CD4-positive, CD25-positive, alpha-beta regulatory T cell (primary cell): ENCODE results near the gene FAM222A. TPM values are rescaled to one million over a fixed set of nuclear protein-coding genes. Genes with fewer than 3 reads are reported as not detected.

ENCODE experiments used
- ATAC-seq, 2 donors: fragments of 150-1000 bp; cut with Tn5 transposase; one replicate each; pipeline ENCODE4 v1.10.0; 2021; ENCODE audit warnings: low read depth in 2 of 2, moderate number of reproducible peaks in 2 of 2, moderate library complexity in 1 of 2
- DNase-seq, 3 donors: peaks; one replicate each; pipeline versions ENCODE4 v3.0.0 to v3.0.0-alpha.2; 2012 to 2022; ENCODE audit warnings: mixed read lengths in 1 of 3
- H3K27ac ChIP-seq: one replicate; pipeline ENCODE4 v1.7.0; 2013; ENCODE audit warnings: mild to moderate bottlenecking, low read length; ENCODE audit not compliant: insufficient read depth, poor library complexity, severe bottlenecking
- H3K27me3 ChIP-seq: one replicate; pipeline ENCODE4 v1.7.0; 2013; ENCODE audit warnings: low read length; ENCODE audit not compliant: control insufficient read depth, insufficient read depth
- H3K36me3 ChIP-seq: one replicate; pipeline ENCODE4 v1.7.0; 2013; ENCODE audit warnings: mild to moderate bottlenecking, low read length, moderate library complexity; ENCODE audit not compliant: control insufficient read depth, insufficient read depth
- H3K4me1 ChIP-seq: 2 replicates; pipeline ENCODE4 v1.7.0; 2013; ENCODE audit warnings: mild to moderate bottlenecking, low read length; ENCODE audit not compliant: insufficient read depth, control insufficient read depth, poor library complexity, severe bottlenecking
- H3K4me3 ChIP-seq: one replicate; pipeline ENCODE4 v1.7.0; 2013; ENCODE audit warnings: low read depth, mild to moderate bottlenecking, low read length, moderate library complexity
- H3K9me3 ChIP-seq, 2 experiments: 1 replicate in 1 of 2; 2 replicates in 1 of 2; pipeline ENCODE4 v1.7.0; 2013; ENCODE audit warnings: low read length in 2 of 2, mild to moderate bottlenecking in 1 of 2, moderate library complexity in 1 of 2; ENCODE audit not compliant: control insufficient read depth in 2 of 2
- H3K27ac Mint-ChIP-seq, 3 donors: one replicate each; pipeline ENCODE4 v1.8.0; 2020 to 2022; ENCODE audit warnings: mild to moderate bottlenecking in 3 of 3, mixed read lengths in 3 of 3, moderate library complexity in 2 of 3
- H3K27me3 Mint-ChIP-seq: one replicate; pipeline ENCODE4 v1.8.0; 2022; ENCODE audit warnings: mild to moderate bottlenecking, mixed read lengths
- H3K36me3 Mint-ChIP-seq: one replicate; pipeline ENCODE4 v1.8.0; 2020; ENCODE audit warnings: mixed read lengths
- H3K4me1 Mint-ChIP-seq, 4 donors: one replicate each; pipeline ENCODE4 v1.8.0; 2020 to 2022; ENCODE audit warnings: mixed read lengths in 4 of 4, mild to moderate bottlenecking in 1 of 4
- H3K4me3 Mint-ChIP-seq, 4 donors: one replicate each; pipeline ENCODE4 v1.8.0; 2020 to 2022; ENCODE audit warnings: mild to moderate bottlenecking in 4 of 4, mixed read lengths in 4 of 4, moderate library complexity in 3 of 4
- H3K9me3 Mint-ChIP-seq, 7 donors: one replicate each; pipeline ENCODE4 v1.8.0; 2020 to 2022; ENCODE audit warnings: mixed read lengths in 7 of 7, mild to moderate bottlenecking in 3 of 7, moderate library complexity in 2 of 7
- polyA plus RNA-seq, 4 donors: library from polyadenylated mRNA; unstranded; fragments of 300-500 nt; fragmentation: Illumina TruSeq; gene quantifications; one replicate each; pipeline ENCODE4 v1.2.3, GENCODE V29; 2021
- total RNA-seq: library from RNA; stranded (reverse); gene quantifications from one replicate; pipeline ENCODE4 v1.2.3, GENCODE V29; 2022

The FAM222A gene
- total and polyA plus RNA-seq, 5 donors from 2014 or later, result 0.08 to 2.3 TPM; not detected in 3

GRCh38 chr12:109752117-109753053 is 38.8 kb downstream of the FAM222A start:
- ATAC-seq (no peak), DNase-seq (no peak)
- H3K4me1 Mint-ChIP-seq, result no peaks in the 10 kb centered on the region
- Histone ChIP-seq H3K27ac (no peak overlapping the region), H3K4me3 (no peak overlapping the region), H3K27me3 (peaks cover 8% of the 10 kb centered on the region), H3K9me3 (peaks cover 7 to 15% of the 10 kb centered on the region in 2 experiments), H3K36me3 (no peaks in the 10 kb centered on the region), H3K4me1 (no peaks in the 10 kb centered on the region)
- H3K9me3 Mint-ChIP-seq, result peaks cover 0 to 20% (median 8%) of the 10 kb centered on the region in 7 donors
- H3K27ac Mint-ChIP-seq, result no peak overlapping the region
- H3K4me3 Mint-ChIP-seq, result no peak overlapping the region
- peaks cover 20% of the 10 kb centered on the region for H3K27me3 Mint-ChIP-seq
- H3K36me3 Mint-ChIP-seq, result peaks cover 6% of the 10 kb centered on the region

- H3K27me3 Mint-ChIP-seq, result peaks cover 20% of the 10 kb centered on the region
- no peaks in the 10 kb centered on the region for H3K36me3 ChIP-seq
- DNase-seq (no peak), ATAC-seq (no peak)
- no peak overlapping the region for H3K4me3 ChIP-seq
- no peaks in the 10 kb centered on the region for H3K4me1 ChIP-seq
- peaks cover 7 to 15% of the 10 kb centered on the region in 2 experiments for H3K9me3 ChIP-seq
- H3K27ac Mint-ChIP-seq, result no peak overlapping the region
- H3K36me3 Mint-ChIP-seq, result peaks cover 6% of the 10 kb centered on the region
- H3K4me3 Mint-ChIP-seq, result no peak overlapping the region
- no peaks in the 10 kb centered on the region for H3K4me1 Mint-ChIP-seq
- peaks cover 8% of the 10 kb centered on the region for H3K27me3 ChIP-seq
- H3K27ac ChIP-seq, result no peak overlapping the region
- peaks cover 0 to 20% (median 8%) of the 10 kb centered on the region in 7 donors for H3K9me3 Mint-ChIP-seq
Measured at GRCh38 chr12:109753054-109753401, 39.4 kb downstream of the FAM222A start.

- H3K4me3 Mint-ChIP-seq, result no peak overlapping the region
- H3K4me1 Mint-ChIP-seq, result no peaks in the 10 kb centered on the region
- peaks cover 20% of the 10 kb centered on the region for H3K27me3 Mint-ChIP-seq
- H3K27ac Mint-ChIP-seq, result no peak overlapping the region
- ATAC-seq (no peak), DNase-seq (no peak)
- H3K9me3 Mint-ChIP-seq, result peaks cover 0 to 20% (median 8%) of the 10 kb centered on the region in 7 donors
- Histone ChIP-seq H3K9me3 (peaks cover 7 to 15% of the 10 kb centered on the region in 2 experiments), H3K27ac (no peak overlapping the region), H3K27me3 (peaks cover 8% of the 10 kb centered on the region), H3K36me3 (no peaks in the 10 kb centered on the region), H3K4me3 (no peak overlapping the region), H3K4me1 (no peaks in the 10 kb centered on the region)
- H3K36me3 Mint-ChIP-seq, result peaks cover 6% of the 10 kb centered on the region
Measured at GRCh38 chr12:109753959-109754358, 40.3 kb downstream of the FAM222A start.

- no peak overlapping the region for H3K4me3 ChIP-seq
- H3K36me3 ChIP-seq, result no peaks in the 10 kb centered on the region
- no peak overlapping the region for H3K27ac ChIP-seq
- Mint-ChIP-seq H3K4me1 (no peaks in the 10 kb centered on the region), H3K9me3 (peaks cover 0 to 20% (median 8%) of the 10 kb centered on the region in 7 donors), H3K4me3 (no peak overlapping the region), H3K36me3 (peaks cover 6% of the 10 kb centered on the region), H3K27me3 (peaks cover 12% of the 10 kb centered on the region), H3K27ac (peak overlapping the region in 1 of 3 donors; percentile 27)
- ATAC-seq (no peak), DNase-seq (no peak)
- peaks cover 7 to 15% of the 10 kb centered on the region in 2 experiments for H3K9me3 ChIP-seq
- no peaks in the 10 kb centered on the region for H3K4me1 ChIP-seq
- no peaks in the 10 kb centered on the region for H3K27me3 ChIP-seq
Measured at GRCh38 chr12:109756457-109756856, 42.8 kb downstream of the FAM222A start.

- no peaks in the 10 kb centered on the region for H3K4me1 ChIP-seq
- H3K27me3 Mint-ChIP-seq, result peaks cover 12% of the 10 kb centered on the region
- DNase-seq (no peak), ATAC-seq (no peak)
- peaks cover 6% of the 10 kb centered on the region for H3K36me3 Mint-ChIP-seq
- H3K4me1 Mint-ChIP-seq, result no peaks in the 10 kb centered on the region
- H3K4me3 ChIP-seq, result no peak overlapping the region
- H3K27ac Mint-ChIP-seq, result no peak overlapping the region
- H3K9me3 ChIP-seq, result peaks cover 7 to 15% of the 10 kb centered on the region in 2 experiments
- H3K36me3 ChIP-seq, result no peaks in the 10 kb centered on the region
- no peaks in the 10 kb centered on the region for H3K27me3 ChIP-seq
- no peak overlapping the region for H3K27ac ChIP-seq
- peaks cover 0 to 20% (median 8%) of the 10 kb centered on the region in 7 donors for H3K9me3 Mint-ChIP-seq
- H3K4me3 Mint-ChIP-seq, result no peak overlapping the region
Measured at GRCh38 chr12:109757671-109758265, 44.1 kb downstream of the FAM222A start.

- Mint-ChIP-seq H3K4me1 (no peaks in the 10 kb centered on the region), H3K9me3 (peaks cover 0 to 20% (median 8%) of the 10 kb centered on the region in 7 donors), H3K27me3 (peaks cover 12% of the 10 kb centered on the region), H3K27ac (no peak overlapping the region), H3K36me3 (peaks cover 6% of the 10 kb centered on the region), H3K4me3 (no peak overlapping the region)
- Histone ChIP-seq H3K4me1 (no peaks in the 10 kb centered on the region), H3K27me3 (no peaks in the 10 kb centered on the region), H3K27ac (no peak overlapping the region), H3K9me3 (peaks cover 7 to 15% of the 10 kb centered on the region in 2 experiments), H3K36me3 (no peaks in the 10 kb centered on the region), H3K4me3 (no peak overlapping the region)
- DNase-seq (no peak), ATAC-seq (no peak)
Measured at GRCh38 chr12:109758426-109759420, 45.1 kb downstream of the FAM222A start.

- H3K4me1 ChIP-seq, result no peaks in the 10 kb centered on the region
- Mint-ChIP-seq H3K36me3 (peaks cover 6% of the 10 kb centered on the region), H3K4me3 (no peak overlapping the region), H3K27ac (no peak overlapping the region), H3K4me1 (no peaks in the 10 kb centered on the region), H3K9me3 (peaks cover 0 to 20% (median 8%) of the 10 kb centered on the region in 7 donors), H3K27me3 (peaks cover 12% of the 10 kb centered on the region)
- no peak for ATAC-seq
- no peak overlapping the region for H3K4me3 ChIP-seq
- DNase-seq, result no peak
- no peak overlapping the region for H3K27ac ChIP-seq
- H3K36me3 ChIP-seq, result no peaks in the 10 kb centered on the region
- peaks cover 7 to 15% of the 10 kb centered on the region in 2 experiments for H3K9me3 ChIP-seq
- no peaks in the 10 kb centered on the region for H3K27me3 ChIP-seq
Measured at GRCh38 chr12:109759595-109759994, 46.0 kb downstream of the FAM222A start.
